GM18508 (cell line): ENCODE measurements around the gene EIF4G2.
"Not testable (repeated sequence)": the region's sequence is repeated elsewhere in the genome, so short reads cannot be mapped to it uniquely, and the experiment has no call there.

Source experiments
- ATAC-seq: cut with Tn5 transposase; IDR thresholded peaks from one replicate; pipeline ENCODE4 v1.9.1; 2021; ENCODE audit warnings: moderate number of reproducible peaks; ENCODE audit not compliant: insufficient read depth, unreplicated experiment

Gene EIF4G2

DNA sequence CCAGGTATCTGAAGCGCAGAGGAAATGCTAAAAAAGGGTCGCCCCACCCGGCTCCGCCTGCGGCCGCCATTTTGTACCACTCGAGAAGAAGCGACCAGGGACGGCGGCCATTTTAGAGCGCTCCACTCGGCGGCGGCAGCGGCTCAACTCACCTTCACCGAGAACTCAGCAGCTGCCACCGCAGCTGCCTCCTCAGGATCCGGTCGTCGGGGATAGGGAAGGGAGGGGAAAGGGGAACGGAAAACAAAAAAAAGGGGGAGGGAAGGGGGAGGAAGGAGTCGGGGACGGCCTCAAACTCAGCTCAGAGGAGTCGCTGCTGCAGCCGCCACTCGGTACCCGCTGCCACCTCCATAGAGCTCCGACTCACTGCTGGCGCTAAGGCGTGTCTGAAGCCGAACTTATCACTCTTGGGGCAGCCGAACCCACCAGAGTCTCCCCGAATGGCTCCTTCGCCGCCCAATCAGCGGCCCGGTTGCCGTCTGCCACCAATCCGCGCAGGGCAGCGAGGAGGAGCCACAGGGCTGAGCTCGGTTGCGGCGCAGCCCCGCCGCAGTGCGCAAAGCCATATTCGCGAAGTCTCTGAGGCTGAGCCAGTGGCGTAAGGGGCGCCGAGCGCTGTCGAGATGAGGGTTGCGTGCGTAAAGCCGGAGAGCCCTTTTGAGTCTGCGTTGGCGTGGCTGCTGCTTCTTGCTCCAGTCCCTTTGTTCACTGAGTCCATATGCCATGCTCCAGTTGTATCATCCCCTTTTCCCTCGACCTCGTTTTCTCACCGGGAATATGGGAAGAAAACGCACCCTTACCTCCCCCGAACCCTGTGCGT, at the start of gene EIF4G2:
Gene EIF4G2, minus strand, starts transcription at position 374 of the 820 bp plus-strand sequence.
- peak; percentile 78 for ATAC-seq

- ATAC-seq, result peak; percentile 80
These were observed 49.1 kb upstream of the EIF4G2 start, which contains the start of gene ZBED5 for GRCh38 chr11:10857709-10858438. Gene ZBED5, minus strand, starts transcription at chr11:10858053. Its CDS starts 3,108 bp downstream, at chr11:10854945.

DNA sequence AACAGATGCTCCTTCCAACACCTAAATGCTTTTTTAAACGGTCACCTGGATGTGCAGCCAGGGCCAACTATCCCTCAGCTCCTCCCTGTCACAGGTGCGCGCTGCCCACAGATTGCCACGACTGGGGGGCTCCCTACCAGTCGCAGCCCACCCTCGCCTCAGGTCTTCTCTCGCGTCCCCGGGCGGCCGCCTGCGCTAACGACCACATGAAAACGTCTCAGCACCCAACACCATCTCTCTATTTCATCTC, 48.7 kb upstream of the EIF4G2 start:
- ATAC-seq, result peak; percentile 3

- ATAC-seq, result no peak
These were observed 48.1 kb upstream of the EIF4G2 start for GRCh38 chr11:10856689-10857458.

- ATAC-seq, result no peak
These were observed 46.6 kb upstream of the EIF4G2 start for GRCh38 chr11:10855295-10855694.

DNA sequence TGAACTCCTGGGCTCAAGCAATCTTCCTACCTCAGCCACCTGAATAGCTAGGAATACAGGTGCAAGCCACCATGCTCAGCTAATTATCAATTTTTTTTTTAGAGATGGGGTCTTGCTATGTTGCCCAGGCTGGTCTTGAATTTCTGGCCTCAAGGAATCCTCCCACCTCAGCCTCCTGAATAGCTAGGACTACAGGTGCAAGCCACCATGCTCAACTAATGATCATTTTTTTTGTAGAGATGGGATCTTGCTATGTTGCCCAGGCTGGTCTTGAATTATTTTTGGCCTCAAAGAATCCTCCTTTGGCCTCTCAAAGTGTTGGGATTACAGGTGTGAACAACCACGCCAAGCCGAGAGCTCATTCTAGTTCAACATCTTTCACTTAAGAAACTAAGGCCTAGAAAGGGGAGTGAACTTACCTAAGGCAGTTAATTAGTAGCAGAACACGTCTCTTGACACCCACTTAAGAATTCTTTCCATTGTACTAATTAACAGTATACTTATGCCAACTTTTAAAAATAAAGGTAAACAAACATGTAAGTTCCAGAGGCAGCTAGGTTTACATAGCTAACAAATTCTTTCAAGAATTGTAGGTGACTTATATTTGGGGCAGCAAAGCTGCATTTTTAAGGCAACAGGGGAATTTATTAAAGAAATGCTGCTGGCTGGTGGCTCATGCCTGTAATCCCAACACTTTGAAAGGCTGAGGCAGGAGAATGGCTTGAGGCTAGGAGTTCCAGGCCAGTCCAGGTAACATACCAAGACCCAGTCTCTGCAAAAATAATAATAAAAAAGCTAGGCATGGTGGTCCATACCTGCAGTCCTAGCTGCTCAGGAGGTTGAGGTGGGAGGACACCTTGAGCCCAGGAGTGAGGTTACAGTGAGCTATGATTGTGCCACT, 39.5 kb upstream of the EIF4G2 start:
- no peak for ATAC-seq

DNA sequence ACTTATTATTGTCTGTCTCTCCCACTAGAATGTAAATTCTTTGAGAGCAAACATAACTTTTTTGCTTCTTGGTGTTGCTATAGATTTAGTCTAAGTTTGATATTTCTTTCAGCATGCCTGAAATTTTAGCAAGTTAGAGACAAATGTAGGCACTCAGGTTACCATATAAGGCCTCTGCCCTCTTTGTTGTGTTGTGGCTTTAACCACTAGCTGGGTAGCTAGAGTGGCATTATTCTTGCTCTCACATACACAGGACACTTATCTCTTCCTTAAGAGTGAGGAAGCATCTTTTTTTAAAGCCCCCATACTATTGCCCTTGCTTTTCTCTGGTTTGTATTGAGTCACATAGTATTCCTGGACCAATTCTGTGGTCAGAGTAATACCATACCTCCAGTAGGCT, 37.9 kb upstream of the EIF4G2 start:
- ATAC-seq, result no peak

DNA sequence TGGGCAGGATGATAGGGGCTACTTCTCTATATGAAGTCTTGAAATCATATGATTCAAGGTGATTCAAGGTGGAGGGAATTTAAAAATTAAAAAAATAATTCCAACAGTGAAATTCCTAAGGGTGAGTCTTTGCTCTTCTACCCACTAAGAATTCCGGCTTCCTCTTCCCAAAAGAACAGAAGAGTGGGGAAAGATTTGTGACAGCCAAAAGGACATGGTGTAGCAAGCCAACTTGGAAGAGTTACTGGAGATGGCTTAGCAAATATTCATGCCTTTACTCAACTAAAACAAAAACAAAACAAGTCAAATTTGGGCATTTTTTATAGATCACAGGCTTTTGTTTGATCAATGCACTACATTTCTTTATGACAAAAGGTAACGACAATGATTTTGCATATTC, 36.9 kb upstream of the EIF4G2 start:
- no peak for ATAC-seq

GRCh38 chr11:10844796-10845195, 36.1 kb upstream of the EIF4G2 start:
- ATAC-seq, result no peak

DNA sequence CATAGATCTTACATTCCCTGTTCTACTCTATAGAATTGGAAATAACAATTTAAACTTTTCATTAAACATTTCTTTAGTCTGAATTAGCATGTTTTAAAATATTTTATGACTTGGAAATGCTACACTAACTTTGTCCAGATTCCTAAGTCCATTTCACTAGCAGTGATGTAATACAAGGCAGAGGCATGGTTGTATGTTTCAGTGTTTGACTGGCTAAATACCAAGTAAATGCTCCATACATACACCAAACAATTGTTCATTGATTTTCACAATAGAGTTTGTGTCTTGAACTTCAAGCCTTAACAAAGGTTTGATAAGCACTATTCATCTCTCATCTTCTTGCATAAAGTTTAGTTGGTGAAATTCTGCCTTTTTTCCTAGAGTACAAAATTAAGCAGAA, 35.6 kb upstream of the EIF4G2 start:
- ATAC-seq, result no peak

GRCh38 chr11:10838881-10839280, 30.2 kb upstream of the EIF4G2 start:
- no peak for ATAC-seq

DNA sequence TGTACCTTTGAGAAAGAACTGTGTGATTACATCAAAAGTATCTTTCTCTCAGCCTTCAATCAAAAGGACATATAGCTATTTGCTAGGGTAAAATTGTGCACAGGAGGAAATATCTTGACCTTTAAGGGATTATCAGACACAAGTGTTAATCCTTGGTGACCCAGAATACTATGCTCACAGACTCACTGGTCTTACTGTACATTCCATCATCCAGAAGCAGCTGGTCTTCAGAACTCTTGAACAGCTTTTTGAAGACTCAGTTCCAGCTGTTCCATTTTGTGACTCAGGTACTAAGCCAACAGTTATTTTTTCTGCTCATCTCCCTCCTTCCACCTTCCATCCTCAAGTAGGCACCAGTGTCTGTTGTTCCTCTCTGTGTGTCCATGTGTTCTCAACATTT, 29.4 kb upstream of the EIF4G2 start:
- no peak for ATAC-seq

GRCh38 chr11:10836884-10837283, 28.2 kb upstream of the EIF4G2 start:
- ATAC-seq, result not testable (repeated sequence)

DNA sequence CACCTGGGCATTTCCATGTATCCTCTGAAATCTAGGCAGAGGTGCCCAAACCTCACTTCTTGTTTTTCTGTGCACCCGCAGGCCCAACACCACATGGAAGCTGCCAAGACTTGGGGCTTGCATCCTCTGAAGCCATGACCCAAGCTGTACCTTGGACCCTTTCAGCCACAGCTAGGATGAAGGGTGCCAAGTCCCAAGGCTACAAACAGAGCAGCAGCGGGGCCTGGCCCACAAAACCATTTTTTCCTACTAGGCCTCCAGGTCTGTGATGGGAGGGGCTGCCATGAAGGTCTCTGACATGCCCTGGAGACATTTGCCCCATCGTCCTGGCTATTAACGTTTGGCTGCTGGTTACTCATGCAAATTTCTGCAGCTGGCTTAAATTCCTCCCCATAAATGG, 20.4 kb upstream of the EIF4G2 start:
- ATAC-seq, result no peak

- ATAC-seq, result no peak
These were observed 19.7 kb upstream of the EIF4G2 start for GRCh38 chr11:10828402-10828801.

DNA sequence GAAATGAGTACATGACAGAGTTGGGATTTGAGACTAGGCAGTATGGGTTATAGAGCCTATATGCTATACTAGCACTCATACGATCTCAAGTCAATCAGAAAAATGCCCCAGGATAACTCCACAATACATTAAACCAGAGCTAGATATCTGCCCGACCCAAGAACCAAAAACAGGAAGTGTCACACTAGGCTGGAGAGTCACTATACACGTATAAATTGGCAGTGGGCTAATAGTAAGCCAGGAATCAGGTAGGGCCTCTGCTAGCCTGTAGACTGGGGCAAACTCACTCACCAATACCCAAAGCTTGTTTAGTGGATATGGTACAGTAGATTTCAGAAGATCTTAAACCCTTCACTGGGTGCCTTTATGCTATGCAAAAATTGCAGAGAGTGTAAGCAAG, 16.2 kb upstream of the EIF4G2 start:
- ATAC-seq, result no peak

- ATAC-seq, result no peak
These were observed 14.4 kb upstream of the EIF4G2 start for GRCh38 chr11:10823152-10823579.

GRCh38 chr11:10822491-10822890, 13.8 kb upstream of the EIF4G2 start:
- ATAC-seq, result not testable (repeated sequence)

DNA sequence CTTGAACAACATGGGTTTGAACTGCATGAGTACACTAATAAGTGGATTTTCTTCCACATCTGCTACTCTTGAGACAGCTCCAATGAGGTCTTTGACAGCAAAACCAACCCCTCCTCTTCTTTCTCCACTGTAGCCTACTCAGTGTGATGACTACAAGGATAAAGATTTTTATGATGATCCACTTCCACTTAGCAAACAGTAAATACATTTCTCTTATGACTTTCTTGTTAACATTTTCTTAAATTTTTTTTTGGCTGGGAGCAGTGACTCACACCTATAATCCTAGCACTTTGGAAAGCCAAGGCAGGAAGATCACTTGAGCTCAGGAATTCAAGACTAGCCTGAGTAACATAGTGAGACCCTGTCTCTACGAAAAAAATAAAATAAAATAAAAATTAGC, 9.9 kb upstream of the EIF4G2 start:
- ATAC-seq, result no peak

- ATAC-seq, result no peak
These were observed 5.2 kb upstream of the EIF4G2 start for GRCh38 chr11:10813945-10814344.
